ENCODE data around the gene SS18L1.

Gene SS18L1

DNA sequence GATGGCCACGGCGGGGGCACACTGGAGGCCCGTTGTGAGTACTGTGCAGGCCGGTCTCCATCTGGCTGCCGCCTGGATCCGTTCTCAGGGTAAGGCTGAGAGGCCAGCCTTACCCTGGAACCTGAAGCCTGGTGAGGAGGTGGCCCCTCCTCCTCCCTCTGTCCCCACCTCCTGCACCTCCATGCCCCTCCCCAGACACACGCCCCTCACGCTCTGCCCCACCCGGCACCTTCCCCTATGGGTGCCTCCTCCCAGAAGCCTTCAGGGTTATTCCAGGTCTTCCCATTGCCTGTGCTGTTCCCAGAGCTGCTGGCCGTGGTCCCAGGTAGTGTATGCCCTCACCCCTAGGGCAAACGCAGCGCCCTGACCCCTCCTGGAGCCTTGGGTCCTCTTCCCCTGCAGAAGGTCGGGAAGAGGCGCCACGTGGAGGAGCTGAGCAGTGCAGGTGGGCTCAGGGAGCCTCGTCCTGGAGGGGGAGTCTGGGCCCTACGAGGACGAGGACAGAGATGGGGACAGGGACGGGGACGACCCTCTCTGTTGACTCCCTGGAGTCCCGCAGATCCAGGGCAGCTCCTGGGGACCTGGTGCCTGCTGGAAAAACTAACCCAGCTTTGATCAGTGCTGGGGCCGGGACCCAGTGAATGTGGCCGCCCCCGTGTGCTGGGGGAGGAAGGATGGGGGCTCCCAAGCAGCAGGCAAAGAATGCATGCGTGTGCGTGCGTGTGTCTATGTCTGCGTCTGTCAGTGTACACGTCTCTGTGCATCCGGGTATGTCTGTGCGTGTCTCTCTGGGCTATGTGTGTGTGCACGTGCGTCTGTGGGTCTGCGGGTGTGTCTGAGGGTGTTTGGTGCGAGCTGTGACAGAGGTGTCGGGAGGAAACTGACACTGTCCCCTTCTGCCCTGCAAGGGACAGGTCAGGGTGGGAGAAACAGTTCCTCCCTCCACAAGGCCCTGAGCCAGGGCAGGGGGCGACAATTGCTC, 84.7 kb downstream of the SS18L1 start:
- no peak overlapping the region for H3K4me3 ChIP-seq
- peaks cover 21% of the 10 kb centered on the region for H3K27me3 ChIP-seq (ENCODE audit: low read depth)
- no peaks in the 10 kb centered on the region for H3K4me1 ChIP-seq
- DNase-seq (ENCODE audit: low spot score in 2 of 2): no peak
- no peaks in the 10 kb centered on the region for H3K9me3 ChIP-seq
- no peaks in the 10 kb centered on the region for H3K36me3 ChIP-seq (replicated peaks)
- in situ Hi-C loops (cut with MboI; ENCODE audit: low sequenced_read_pairs): no loop called here

DNA sequence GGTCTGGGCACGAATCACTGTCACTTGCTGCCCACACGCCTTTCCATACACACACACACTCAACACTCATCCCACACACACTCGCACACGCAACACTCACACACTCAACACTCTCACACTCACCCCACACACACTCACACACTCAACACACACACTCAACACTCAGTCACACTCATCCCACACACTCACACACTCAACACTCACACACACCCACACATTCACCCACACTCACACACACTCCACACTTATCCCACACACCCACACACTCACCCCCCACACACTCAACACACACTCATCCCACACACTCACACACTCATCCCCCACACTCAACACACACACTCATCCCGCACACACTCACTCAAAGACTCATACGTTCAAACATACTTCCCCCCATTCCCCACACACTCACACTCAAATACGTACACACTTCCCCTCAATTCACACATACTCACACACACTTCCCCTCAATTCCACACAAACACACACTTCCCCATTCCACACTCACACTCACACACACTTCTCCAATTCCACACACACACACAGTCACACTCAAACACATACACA, 85.5 kb downstream of the SS18L1 start:
- in situ Hi-C loops (cut with MboI; ENCODE audit: low sequenced_read_pairs): no loop called here
- H3K36me3 ChIP-seq (replicated peaks): no peaks in the 10 kb centered on the region

DNA sequence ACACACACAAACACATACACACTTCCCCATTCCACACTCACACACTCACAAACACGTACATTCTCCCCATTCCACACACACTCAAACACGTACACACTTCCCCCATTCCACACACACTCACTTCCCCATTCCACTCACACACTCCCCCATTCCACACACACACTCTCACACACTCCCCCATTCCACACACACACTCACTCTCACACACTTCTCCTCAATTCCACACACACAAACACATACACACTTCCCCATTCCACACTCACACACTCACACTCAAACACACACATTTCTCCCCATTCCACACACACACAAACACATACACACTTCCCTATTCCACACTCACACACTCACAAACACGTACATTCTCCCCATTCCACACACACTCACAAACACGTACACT, 86.1 kb downstream of the SS18L1 start:
- no peaks in the 10 kb centered on the region for H3K4me1 ChIP-seq
- H3K9me3 ChIP-seq: no peaks in the 10 kb centered on the region
- H3K36me3 ChIP-seq (replicated peaks): no peaks in the 10 kb centered on the region
- H3K27me3 ChIP-seq (ENCODE audit: low read depth): peaks cover 21% of the 10 kb centered on the region
- no peak for DNase-seq (ENCODE audit: low spot score in 2 of 2)
- no peak overlapping the region for H3K4me3 ChIP-seq
- in situ Hi-C loops (cut with MboI; ENCODE audit: low sequenced_read_pairs): no loop called here

More for the DNA sequence above, 85.5 kb downstream of the SS18L1 start:
- Histone ChIP-seq H3K4me3 (no peak overlapping the region), H3K4me1 (no peaks in the 10 kb centered on the region), H3K9me3 (no peaks in the 10 kb centered on the region), H3K27me3 (ENCODE audit: low read depth) (peaks cover 21% of the 10 kb centered on the region)
- DNase-seq (ENCODE audit: low spot score in 2 of 2): no peak

DNA sequence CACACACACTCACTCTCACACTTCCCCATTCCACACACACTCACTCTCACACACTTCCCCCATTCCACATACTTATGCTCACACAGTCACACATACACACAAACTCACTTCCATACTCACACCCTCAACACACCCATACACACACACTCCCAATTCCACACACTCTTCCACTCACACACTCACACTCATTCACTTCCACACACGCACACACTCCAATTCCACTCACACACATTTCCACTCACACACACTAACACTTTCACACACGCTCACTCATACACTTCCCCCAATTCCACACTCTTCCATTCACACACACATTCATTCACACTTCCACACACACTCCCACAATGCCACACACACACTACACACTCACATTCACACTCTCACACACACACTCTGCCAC, 86.7 kb downstream of the SS18L1 start:
- Histone ChIP-seq H3K9me3 (no peaks in the 10 kb centered on the region), H3K4me1 (no peaks in the 10 kb centered on the region), H3K27me3 (ENCODE audit: low read depth) (peaks cover 15% of the 10 kb centered on the region), H3K4me3 (no peak overlapping the region), H3K36me3 (replicated peaks) (no peaks in the 10 kb centered on the region)
- in situ Hi-C loops (cut with MboI; ENCODE audit: low sequenced_read_pairs): no loop called here
- no peak for DNase-seq (ENCODE audit: low spot score in 2 of 2)

DNA sequence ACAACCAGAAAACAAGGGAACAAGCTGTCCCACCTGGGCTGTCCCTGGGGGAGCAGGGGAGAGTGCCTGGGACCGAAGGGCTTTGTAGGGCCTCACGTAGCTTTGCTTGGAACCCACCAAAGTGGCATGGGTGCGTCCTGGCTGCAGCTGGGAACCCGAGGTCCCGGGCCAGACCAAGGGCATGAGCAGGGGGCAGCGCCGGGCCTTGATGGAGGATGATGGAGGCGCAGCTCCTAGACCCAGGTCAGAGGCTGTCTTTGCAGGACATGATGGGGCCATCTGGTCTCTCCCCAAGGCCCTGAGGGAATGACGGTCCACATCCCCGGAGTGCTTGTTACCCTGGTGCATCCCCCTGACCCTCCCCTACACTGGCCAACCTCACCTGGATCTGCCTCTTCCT, 87.1 kb downstream of the SS18L1 start:
- no peak for DNase-seq (ENCODE audit: low spot score in 2 of 2)
- H3K9me3 ChIP-seq: no peaks in the 10 kb centered on the region
- H3K4me1 ChIP-seq: no peaks in the 10 kb centered on the region
- H3K4me3 ChIP-seq: no peak overlapping the region
- in situ Hi-C loops (cut with MboI; ENCODE audit: low sequenced_read_pairs): no loop called here
- H3K36me3 ChIP-seq (replicated peaks): no peaks in the 10 kb centered on the region
- H3K27me3 ChIP-seq (ENCODE audit: low read depth): peaks cover 13% of the 10 kb centered on the region

DNA sequence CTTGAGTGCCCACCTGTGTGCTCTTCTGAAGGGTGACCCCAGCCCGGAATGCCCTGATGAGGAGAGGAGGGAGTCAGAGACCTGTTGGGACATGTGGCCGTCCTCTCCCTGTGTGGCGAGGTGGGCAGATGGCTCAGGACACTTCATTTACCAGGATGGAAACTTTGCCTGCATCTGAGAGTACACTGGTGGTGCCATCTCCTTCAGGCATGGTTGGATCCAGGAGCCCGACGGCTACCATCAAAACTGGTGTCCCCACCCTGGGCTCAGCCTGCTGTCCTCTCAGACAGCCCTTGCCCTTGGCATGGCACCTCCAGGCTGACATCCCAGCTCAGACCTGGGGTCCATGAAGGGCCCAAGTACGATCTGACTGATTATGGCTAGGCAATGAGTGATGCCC, 87.7 kb downstream of the SS18L1 start:
- Histone ChIP-seq H3K4me3 (no peak overlapping the region), H3K4me1 (no peaks in the 10 kb centered on the region), H3K9me3 (no peaks in the 10 kb centered on the region), H3K27me3 (ENCODE audit: low read depth) (peaks cover 7% of the 10 kb centered on the region; the same call in 1 of the 2 replicates), H3K36me3 (replicated peaks) (no peaks in the 10 kb centered on the region)
- in situ Hi-C loops (cut with MboI; ENCODE audit: low sequenced_read_pairs): no loop called here
- DNase-seq (ENCODE audit: low spot score in 2 of 2): no peak
